Endothelial cell (in vitro differentiated cells): ENCODE measurements around the gene CKB. TPM values are rescaled to one million over a fixed set of nuclear protein-coding genes. Genes with fewer than 3 reads are reported as not detected.

ENCODE experiments used
- DNase-seq: peaks from one replicate; pipeline ENCODE4 v3.0.0; 2021; ENCODE audit warnings: low spot score
- H3K27ac Mint-ChIP-seq: one replicate; pipeline ENCODE4 v1.8.0; 2021; ENCODE audit warnings: mixed read lengths, inconsistent platforms; ENCODE audit not compliant: unreplicated experiment
- H3K27me3 Mint-ChIP-seq: one replicate; pipeline ENCODE4 v1.8.0; 2021; ENCODE audit warnings: mild to moderate bottlenecking, moderate library complexity, mixed read lengths, inconsistent platforms; ENCODE audit not compliant: unreplicated experiment
- H3K36me3 Mint-ChIP-seq: one replicate; pipeline ENCODE4 v1.8.0; 2021; ENCODE audit warnings: mild to moderate bottlenecking, low read depth, mixed read lengths, inconsistent platforms; ENCODE audit not compliant: unreplicated experiment
- H3K4me1 Mint-ChIP-seq: one replicate; pipeline ENCODE4 v1.8.0; 2021; ENCODE audit warnings: mild to moderate bottlenecking, mixed read lengths, inconsistent platforms; ENCODE audit not compliant: unreplicated experiment
- H3K4me3 Mint-ChIP-seq: one replicate; pipeline ENCODE4 v1.8.0; 2021; ENCODE audit warnings: mild to moderate bottlenecking, mixed read lengths, inconsistent platforms; ENCODE audit not compliant: unreplicated experiment
- H3K9me3 Mint-ChIP-seq: one replicate; pipeline ENCODE4 v1.8.0; 2021; ENCODE audit warnings: mixed read lengths, inconsistent platforms; ENCODE audit not compliant: unreplicated experiment
- CTCF ChIP-seq: fragments of 200-600 bp; sonication (generic); IDR thresholded peaks from one replicate; pipeline ENCODE4 v1.5.0; 2021; ENCODE audit warnings: antibody characterized with exemption; ENCODE audit not compliant: unreplicated experiment
- total RNA-seq: library from RNA; stranded (reverse); fragmentation: NEBNext Ultra II Directional; extraction: Animal tissue kit (Norgen Biotek cat#: 25700); gene quantifications from one replicate; pipeline ENCODE4 v1.2.1, GENCODE V29; 2021; ENCODE audit not compliant: unreplicated experiment

Gene CKB
- total RNA-seq, 1 donor from 2014 or later, result 23.1 TPM

DNA sequence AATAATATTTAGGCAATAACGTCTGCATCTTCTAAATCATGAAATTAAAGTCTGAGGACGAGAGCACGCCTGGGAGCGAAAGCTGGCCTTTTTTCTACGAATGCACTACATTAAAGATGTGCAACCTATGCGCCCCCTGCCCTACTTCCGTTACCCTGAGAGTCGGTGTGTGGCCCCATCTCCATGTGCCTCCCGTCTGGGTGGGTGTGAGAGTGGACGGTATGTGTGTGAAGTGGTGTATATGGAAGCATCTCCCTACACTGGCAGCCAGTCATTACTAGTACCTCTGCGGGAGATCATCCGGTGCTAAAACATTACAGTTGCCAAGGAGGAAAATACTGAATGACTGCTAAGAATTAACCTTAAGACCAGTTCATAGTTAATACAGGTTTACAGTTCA is 19.3 kb downstream of the CKB start:
- no peak for TF ChIP-seq CTCF
- DNase-seq, result no peak
- no peaks in the 10 kb centered on the region for H3K9me3 Mint-ChIP-seq

DNA sequence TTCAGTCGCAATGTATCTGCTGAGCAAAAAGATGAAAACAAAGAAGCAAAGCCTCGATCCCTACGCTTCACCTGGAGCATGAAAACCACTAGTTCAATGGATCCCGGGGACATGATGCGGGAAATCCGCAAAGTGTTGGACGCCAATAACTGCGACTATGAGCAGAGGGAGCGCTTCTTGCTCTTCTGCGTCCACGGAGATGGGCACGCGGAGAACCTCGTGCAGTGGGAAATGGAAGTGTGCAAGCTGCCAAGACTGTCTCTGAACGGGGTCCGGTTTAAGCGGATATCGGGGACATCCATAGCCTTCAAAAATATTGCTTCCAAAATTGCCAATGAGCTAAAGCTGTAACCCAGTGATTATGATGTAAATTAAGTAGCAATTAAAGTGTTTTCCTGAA is 19.8 kb downstream of the CKB start:
- DNase-seq, result no peak
- Mint-ChIP-seq H3K27me3 (peaks cover 5% of the 10 kb centered on the region), H3K4me3 (no peak overlapping the region), H3K27ac (no peak overlapping the region), H3K4me1 (peaks cover 28% of the 10 kb centered on the region), H3K36me3 (peaks cover 47% of the 10 kb centered on the region), H3K9me3 (no peaks in the 10 kb centered on the region)
- no peak for TF ChIP-seq CTCF

More for the DNA sequence above, 19.3 kb downstream of the CKB start:
- Mint-ChIP-seq H3K27ac (no peak overlapping the region), H3K27me3 (peaks cover 5% of the 10 kb centered on the region), H3K4me3 (peak overlapping the region; percentile 2), H3K4me1 (peaks cover 28% of the 10 kb centered on the region), H3K36me3 (peaks cover 48% of the 10 kb centered on the region)

GRCh38 chr14:103501921-103502669 is 20.5 kb downstream of the CKB start:
- Mint-ChIP-seq H3K27ac (no peak overlapping the region), H3K4me3 (peak overlapping the region; percentile 5), H3K27me3 (peaks cover 5% of the 10 kb centered on the region), H3K36me3 (peaks cover 41% of the 10 kb centered on the region), H3K9me3 (no peaks in the 10 kb centered on the region), H3K4me1 (peaks cover 25% of the 10 kb centered on the region)
- TF ChIP-seq CTCF, result no peak
- DNase-seq, result no peak

DNA sequence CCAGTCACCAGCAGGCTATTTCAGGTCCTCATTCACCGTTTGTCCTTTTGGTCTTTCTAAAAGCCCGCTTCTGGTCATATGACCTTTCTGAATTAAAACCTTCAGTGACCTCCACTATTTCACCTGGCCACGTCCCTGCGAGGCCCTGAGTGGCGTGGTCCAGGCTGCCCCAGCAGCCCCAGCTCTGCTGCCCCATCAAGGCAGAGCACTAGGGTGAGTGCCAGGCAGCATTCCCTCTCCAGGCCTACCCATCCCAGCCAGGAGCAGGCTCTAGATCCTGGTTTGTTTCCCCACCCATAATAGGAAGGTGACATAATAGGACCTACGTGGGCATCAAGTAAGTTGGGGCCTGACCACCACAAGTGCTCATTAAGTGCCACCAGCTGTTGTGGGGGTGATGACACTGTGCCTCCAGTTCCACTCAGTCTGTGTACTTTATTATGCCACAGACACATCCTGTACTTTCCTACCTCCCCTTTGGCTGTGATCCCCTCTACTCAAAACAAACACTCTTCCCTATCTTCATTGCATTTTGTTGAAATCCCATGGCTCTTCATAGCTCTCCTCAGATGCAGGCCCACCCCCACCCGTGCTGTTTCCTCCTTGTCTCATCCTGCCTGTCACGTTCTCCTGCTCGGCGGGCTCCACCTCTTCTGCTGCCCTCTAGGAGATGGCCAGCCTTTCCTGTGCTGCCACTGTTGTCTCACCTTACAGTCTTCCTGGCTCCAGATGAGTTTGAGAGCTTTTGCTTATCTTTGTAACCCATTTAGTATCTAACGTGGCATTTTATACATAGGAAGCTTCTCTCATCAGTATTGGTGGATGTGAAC is 21.4 kb downstream of the CKB start:
- Mint-ChIP-seq H3K27ac (peak overlapping the region; percentile 83), H3K4me1 (peaks cover 25% of the 10 kb centered on the region), H3K9me3 (no peaks in the 10 kb centered on the region), H3K36me3 (peaks cover 37% of the 10 kb centered on the region), H3K27me3 (peaks cover 5% of the 10 kb centered on the region), H3K4me3 (peak overlapping the region; percentile 12)
- no peak for TF ChIP-seq CTCF
- DNase-seq, result peak; percentile 35
